HG03571 (cell line): Measurements from ENCODE around the gene ATG10.
"Not testable (repeated sequence)": the region's sequence is repeated elsewhere in the genome, so short reads cannot be mapped to it uniquely, and the experiment has no call there.

Experiments used
- ATAC-seq: cut with Tn5 transposase; IDR thresholded peaks from one replicate; pipeline ENCODE4 v1.9.1; 2021; ENCODE audit not compliant: unreplicated experiment

ATG10 gene

DNA sequence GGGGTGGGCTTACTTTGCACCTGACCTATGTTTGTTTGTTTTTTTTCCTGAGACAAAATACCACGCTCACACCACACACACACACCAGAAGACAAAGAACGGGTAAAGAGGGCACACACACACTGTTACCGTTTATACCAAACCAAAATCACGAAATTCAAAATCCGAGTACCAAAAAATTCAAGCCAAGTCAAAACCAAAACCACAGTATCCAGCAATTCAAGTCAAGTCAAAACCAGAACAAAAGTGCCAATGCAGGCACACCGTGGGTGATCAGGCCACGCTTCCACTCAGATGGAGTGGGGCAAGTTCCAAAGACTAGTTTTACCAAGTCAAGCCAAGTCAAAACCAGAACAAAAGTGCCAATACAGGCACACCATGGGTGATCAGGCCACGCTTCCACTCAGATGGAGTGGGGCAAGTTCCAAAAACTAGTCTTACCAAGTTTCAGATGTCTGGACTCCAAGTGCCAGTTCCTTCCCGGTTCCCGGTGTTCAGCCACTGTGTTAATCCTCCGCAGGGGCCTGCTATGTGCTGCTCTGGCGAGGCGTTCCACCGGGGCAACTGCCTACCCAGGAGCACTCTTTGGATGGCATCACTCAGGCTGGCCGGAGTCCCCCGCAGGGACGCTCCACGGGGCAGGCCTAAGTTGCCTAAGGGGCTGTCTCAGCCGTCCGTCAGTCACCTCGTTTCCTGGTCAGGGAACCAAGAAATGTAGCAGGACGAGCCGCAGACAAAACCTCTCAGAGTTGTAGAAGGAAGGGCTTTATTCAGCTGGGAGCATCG lies 300.9 kb downstream of the ATG10 start:
- not testable (repeated sequence) for ATAC-seq

DNA sequence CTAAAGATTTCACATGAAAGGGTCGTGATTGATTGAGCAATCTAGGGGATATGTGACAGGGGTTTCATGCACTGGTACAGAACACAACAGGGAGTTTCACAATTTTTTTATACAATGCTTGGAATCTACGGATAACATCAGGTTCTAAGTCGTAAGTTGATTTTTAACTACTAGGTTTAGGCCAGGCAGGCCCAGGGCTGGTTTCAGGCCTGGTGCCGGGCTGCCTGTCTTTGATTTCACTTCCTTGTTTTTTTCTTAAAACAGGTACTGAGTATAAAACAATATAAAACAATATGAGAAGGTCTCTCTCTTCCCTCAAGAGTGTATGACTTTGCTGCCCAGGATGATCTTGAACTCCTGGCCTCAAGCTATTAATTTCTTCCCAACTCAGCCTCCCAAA lies 301.6 kb downstream of the ATG10 start:
- not testable (repeated sequence) for ATAC-seq

DNA sequence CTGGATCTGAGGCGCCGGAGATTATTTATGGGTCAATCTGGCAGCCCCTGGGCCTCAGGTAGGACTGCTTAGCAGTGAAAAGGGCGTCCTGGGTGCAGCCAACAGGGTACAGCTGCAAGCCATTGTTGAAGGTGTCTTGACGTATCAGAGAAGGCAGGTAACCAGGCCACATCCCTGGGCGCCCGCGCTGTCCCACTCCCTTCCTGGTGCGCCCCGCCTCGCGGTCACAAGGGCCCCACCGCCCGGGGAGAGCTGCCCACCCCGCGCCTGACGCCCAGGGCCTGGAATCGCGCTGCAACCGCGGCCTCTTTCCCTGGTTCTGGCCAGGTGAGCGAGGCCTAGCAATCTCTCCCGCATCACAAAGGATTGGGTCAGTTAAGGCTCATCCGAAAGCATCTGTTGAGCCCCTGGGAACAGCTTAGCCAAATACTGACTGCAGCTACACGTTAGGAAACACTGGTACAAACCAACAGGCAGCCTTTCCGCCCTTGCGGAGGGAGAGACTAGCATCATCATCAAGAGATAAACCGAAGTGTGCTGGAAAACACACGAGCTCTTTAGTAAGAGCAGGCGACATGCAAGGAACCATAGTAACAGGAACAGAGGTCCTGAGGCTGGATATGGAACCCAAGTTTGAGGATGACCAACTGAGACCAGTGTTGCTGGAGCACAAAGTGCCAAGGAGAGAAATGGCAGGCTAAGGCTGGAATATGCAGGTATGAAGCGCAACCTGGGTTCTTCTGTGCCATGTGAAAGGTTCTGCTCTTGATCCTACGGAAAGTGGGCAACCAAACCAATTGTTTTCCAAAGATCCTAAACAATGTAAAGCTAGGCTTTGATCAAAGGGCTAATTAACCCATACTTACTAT lies 302.8 kb downstream of the ATG10 start:
- no peak for ATAC-seq

DNA sequence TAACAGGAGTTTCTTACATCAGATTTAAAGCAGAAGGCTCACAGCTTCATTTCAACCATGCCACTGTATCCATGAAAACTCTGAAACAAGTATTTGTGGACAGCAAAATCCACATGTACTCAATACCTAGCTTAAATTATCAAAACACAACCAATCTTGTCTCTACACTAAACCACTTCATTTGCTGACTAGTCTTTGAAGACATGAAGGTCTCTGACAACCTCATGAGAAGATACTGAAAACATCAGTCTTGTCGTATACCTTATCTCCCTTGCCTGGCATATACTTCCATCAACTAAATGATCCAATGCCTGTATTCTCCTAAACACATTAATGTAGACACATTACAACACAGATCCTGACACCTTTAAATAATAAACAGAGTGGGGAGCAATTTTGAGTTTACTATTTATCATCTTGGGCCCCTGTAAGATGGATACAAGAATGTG lies 303.4 kb downstream of the ATG10 start:
- no peak for ATAC-seq

DNA sequence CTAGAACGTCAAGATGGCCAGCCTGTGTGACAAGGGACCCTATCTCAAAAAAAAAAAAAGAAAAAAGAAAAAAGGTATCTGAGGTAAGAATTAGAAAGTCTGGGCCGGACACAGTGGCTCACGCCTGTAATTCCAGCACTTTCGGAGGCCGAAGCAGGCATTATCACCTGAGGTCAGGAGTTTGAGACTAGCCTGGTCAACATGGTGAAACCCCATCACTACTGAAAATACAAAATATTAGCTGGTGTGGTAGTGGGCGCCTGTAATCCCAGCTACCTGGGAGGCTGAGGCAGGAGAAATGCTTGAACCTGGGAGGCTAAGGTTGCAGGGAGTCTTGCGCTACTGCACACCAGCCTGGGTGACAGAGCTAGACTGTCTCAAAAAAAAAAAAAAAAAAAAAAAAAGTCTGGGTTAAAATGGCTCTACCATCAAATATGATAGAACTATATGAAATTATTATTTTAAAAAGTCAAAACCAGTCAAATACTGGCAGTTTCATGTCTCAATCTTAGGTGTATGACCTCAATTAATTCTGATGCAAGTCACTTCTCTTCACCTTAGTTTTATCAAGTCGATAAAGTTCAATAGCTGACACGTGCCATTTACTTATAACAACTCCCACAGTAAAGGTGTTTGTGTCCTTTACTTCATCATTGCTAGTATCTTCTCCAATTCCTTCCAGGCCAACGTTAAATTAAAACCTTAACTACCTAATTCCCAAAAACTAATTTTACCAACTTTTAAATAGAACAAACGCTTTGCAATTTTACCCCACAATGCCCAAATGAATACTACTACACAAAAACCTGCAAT lies 305.2 kb downstream of the ATG10 start:
- no peak for ATAC-seq

DNA sequence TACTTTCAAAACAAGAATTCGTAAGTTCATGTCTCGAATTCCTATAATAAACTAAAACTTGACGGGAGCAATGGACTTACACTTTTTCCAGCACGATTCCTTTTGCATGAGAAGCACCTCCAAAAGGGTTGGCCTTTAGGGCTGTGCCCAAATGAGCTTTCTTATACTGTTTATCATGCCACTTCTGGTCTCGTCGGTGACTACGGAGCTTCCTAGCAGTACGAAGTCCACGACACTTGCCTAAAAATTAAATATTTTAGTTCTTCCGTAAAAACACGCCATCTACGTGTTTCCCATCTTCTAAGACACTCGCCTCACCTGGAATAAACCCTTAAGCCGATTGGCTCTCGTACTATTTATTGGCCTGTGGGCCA lies 305.8 kb downstream of the ATG10 start:
- no peak for ATAC-seq

DNA sequence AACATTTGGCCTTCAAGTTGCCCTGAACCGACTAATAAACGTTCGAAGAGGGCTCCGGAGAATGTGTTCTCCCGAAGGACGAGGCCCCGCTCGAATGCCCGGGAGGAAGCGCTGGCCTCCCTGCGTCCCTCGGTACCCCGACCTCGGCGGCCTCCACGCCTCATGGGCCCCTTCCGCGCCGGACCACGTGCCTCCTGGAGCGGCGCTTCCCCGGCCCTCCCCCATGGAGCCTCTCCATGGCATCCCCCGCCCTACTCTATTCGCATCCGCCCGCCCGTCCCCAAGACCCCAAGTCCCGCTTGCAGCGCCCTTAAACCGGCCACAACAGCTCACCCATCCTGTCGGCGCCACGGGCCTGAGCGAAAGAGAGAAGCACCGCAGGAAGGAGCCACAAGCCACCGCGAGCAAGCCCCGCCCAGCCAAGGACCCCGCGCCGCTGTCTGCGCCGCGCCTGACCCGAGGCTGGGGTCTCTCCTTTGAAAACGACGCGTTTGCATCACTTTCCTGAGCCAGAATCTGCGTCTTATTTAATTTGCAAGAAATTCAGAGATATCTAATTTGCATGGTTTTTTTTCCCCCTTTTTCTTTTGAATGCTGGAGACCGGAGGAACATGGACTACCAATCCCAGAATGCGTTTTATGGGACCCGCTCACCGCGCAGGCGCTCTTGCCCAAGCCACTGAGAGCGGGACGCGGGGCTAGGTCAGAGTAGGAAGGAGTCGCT lies 306.3 kb downstream of the ATG10 start, which contains the start of gene RPS23:
Gene RPS23 (minus strand): TSS at position 368 of the 724 bp plus-strand sequence. CDS start 31 bp downstream, at position 337.
- ATAC-seq = peak; percentile 92

DNA sequence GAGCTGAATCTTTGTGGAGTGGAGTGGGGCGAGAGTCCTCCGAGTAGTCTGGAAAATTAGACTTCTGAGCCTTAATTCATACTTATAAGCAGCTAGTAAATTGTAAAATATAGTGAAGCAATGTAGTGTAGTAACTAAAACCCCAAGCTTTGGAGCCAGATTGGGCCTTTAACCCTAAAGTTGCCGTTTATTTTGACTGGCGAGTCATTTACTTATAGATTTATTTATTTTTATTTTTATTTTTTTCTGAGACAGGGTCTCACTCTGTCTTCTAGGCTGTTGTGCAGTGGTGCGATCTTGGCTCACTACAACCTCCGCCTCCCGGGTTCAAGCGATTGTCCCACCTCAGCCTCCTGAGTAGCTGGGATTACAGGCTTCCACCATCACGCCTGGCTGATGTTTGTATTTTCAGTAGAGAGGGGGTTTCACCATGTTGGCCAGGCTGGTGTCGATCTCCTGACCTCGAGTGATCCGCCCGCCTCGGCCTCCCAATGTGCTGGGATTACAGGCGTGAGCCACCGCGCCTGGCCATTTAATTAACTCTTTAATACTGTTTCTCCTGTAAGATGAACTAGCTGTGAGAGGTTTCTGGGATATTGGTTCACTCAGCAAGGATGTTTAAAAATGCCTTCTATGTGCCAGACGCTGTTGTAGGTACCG lies 307.0 kb downstream of the ATG10 start:
- ATAC-seq = no peak

DNA sequence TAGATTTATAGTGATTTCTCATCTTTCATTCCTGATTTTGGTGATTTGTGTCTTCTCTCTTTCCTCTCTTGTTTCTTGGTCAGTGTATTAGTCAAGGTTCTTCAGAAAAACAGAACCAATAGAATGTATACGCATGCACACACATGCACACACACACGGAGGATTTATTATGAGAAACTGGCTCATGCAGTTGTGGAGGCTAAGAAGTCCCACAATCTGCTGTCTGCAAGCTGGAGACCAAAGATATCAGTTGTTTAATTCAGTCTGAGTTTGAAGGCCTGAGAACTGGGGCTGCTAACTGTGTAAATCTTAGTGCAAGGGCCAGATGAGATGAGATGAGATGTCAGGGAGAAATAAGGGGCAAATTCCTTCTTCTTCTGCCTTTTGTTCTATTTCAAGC lies 312.1 kb downstream of the ATG10 start:
- ATAC-seq = no peak

DNA sequence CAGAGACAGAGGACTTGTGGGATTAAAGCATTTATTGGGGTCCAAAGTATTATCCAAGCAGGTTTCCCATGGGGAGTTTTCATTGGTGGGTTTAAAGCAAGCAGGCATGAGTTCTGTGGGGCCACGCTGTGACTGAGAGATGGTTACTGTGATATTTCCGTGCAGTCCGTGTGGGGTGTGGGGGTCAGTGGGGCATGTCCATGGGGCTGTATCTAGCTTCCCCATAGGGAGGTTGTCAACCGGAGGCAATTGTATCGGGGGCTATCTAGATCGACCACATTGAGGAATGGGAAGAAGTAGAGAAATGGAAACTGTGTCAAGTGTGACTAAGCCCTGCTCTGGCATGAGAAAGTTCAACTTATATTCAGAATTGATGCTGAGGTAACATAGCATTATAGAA lies 313.4 kb downstream of the ATG10 start:
- ATAC-seq = no peak

DNA sequence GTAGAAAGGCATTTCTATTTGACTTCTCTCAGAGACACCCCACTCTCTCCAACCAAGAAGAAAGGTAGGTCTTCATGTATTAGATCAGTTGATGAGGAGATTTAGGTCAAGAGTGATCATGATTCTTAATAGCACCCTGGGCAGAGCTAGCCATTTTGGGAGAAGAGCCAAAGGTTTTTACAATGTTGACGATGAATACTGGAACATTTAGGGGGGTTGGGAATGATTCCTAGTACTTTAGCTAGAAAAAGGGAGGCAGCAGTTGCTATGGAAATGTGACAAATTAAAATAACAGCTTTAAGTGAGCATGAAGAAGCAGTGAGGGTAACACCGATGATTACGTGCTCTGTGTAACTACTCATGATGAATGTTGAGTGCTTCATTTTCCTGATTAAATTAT lies 315.8 kb downstream of the ATG10 start:
- ATAC-seq = no peak

DNA sequence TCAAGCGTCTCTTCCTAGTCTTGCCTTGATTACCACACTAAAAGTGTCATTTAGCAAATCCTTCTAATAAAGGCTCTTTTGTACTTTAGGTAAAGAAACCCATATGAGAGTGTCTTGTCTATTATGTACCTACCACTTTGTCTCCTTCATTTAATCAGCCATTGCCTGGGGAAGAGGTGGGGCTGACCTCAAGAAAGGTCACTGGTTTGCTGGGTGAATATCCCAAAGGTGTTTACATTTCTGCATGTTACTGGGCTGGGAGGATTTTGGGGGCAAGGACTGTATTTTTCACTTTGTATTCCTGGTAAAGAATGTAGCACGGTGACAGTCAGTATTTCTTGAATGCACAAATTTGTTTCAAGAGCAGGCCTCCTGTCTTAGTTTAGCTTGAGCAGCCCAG lies 318.2 kb downstream of the ATG10 start:
- no peak for ATAC-seq

DNA sequence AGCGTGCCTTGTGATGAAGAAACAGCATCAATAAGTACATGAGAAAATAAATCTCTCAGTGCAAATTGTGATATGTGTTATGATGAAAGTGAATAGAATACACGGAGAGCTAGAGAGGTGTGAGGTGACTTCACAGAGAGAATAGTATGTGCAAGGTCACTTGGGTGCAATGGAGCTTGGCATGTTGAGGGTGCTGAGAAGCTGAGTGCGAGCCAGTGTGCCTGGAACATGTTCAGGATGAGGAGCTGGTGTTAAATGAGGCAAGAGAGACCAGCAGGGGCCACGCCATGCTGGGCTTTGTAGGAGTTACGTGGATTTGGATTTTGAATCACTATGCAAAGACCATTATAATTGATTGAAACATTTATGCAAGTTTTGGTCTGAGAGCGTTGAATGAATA lies 319.1 kb downstream of the ATG10 start:
- no peak for ATAC-seq

DNA sequence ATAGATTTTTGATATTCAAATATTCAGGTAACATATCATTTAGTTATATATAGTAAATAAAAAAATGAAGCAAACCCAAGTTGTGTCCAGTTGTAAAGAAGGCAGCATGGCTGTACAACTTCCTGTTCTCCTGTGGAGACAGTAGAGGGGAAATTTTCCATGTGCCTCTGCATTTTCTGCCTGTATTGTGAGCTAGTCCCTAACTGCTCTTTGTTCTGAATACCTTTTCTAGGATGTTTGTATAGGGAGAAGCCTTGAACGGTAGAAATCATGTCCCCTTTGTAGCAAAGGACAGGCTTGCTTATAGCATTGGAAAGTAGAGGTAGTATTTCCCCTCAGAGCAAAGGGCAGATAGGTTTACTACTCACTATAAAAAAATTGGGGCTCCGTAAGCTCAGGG lies 319.6 kb downstream of the ATG10 start:
- ATAC-seq = no peak

DNA sequence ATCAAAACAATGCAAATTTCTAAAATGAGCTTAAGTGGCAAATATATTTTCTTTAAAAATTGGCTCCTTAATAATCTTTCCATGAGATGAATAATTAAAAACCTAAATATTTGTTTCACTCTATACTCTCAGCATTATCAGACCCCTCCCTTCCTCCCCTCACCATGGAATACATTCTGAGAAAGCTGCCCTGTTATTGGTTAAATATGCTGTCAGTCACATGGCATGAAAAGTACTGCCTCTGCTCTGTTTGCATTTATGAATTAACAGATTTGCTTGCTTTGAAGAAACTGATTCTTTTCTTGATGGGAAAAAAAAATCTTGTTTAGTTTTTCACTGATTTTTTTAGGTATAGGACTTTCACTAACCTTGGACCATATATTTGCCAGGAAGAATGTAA lies 323.3 kb downstream of the ATG10 start:
- ATAC-seq = no peak

DNA sequence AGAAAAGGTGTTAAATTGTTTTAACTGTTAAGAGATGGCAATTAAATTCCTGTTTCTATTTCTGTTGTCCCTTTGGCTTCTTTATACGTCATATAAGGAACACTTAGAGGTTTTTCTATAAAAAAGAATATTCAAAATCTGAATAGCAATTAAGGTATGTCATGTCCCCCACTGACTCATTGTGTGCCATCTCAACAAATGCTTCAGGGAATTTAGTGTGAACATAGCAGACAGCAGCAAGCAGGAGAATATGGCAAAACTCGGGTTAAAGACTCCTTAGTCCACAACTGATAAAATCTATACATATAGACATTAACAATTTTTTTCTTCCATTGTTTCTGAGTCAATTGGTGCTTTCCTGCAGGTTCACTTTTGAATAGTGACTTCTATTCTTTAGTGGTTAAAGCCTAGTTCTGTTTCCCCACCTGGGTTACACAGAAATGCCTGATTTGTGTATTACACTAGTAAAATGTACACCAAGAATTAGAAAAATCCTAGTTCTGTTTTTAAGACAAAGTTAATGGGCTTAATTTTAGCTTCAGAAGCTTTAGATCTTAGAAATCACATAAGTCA lies 324.2 kb downstream of the ATG10 start:
- ATAC-seq = no peak

DNA sequence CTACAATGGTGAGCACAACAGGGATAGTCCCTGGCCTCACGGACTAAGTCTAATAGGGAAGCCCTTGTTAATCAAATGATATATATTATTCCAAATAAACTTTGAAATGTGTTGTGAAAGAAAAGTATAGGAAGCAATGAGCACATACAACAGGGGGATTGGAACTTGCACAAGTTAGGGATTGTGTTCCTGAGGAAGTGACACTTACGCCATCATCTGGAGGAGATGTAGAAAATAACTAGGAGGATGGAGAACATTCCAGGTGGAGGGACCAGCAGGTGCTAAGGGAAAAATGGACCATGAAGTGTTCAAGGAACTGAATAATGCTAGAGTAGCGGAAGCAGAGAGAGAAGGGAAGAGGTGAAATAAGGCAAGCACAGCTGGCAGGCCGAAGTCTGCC lies 325.1 kb downstream of the ATG10 start:
- no peak for ATAC-seq

DNA sequence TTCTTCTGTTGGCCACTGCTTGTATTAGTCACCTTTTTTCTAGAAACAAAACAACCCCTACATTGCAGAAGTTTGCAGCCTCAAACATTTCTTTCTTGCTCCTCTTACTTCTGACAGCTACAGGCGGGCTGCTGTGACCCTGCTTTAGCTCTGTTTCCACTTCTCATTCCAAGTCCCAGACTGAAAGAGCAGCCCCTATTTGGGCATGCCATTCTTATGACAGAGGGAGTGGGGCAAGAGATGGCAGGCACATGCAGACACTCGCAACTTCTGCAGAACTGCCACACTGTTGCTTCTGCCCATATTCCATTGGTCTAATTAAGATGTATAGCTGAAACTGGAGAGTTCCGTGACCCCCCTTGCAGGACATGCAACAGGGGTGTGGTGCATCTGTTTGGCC lies 325.9 kb downstream of the ATG10 start:
- no peak for ATAC-seq

DNA sequence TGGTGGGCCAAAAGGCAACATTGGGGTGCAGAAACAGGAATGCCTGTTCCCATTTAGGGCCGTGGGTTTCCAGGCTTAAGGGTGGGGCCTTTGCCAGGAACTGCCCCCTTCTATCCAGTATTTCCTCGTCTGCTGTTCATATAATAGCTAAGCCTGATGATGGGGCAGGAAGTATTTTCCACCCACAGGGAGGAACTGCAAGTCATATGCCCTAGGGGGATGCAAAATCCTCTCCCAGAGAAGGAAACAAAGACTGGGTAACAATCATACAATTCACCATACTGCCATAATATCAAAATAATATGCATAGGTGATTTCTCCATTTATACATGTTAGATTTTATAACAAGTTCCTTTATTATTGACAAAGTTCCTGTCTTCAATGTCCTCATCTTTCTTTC lies 326.8 kb downstream of the ATG10 start:
- no peak for ATAC-seq

DNA sequence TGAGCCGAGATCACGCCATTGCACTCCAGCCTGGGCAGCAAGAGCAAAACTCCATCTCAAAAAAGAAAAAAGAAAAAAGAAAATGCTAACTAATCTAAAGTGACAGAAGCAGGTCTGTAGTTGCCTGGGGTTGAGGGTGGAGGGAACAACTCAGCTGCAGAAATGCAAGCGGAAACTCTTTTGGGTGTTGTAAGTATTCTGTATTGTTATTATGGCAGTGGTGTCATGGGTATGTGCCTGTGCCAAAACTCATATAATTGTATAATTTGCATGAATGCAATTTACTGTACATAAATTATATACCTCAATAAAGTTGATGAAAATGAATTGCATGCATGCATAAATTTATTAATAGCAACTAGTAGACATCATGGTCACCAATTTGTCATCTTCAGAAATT lies 329.4 kb downstream of the ATG10 start:
- ATAC-seq = no peak
